GM12873 (cell line): ENCODE results near the gene C9orf78.

Experiments used
- TF ChIP-seq, protein P1 (sequence below): IDR thresholded peaks from 2 replicates; pipeline ENCODE4 v1.5.1; 2012; ENCODE audit warnings: low read depth, mild to moderate bottlenecking, moderate library complexity, low read length, control low read depth; ENCODE audit not compliant: insufficient read depth; ENCODE audit errors: missing control alignments

Gene C9orf78

GRCh38 chr9:129864991-129865647, 30.0 kb upstream of the C9orf78 start:
- TF ChIP-seq, protein P1, sequence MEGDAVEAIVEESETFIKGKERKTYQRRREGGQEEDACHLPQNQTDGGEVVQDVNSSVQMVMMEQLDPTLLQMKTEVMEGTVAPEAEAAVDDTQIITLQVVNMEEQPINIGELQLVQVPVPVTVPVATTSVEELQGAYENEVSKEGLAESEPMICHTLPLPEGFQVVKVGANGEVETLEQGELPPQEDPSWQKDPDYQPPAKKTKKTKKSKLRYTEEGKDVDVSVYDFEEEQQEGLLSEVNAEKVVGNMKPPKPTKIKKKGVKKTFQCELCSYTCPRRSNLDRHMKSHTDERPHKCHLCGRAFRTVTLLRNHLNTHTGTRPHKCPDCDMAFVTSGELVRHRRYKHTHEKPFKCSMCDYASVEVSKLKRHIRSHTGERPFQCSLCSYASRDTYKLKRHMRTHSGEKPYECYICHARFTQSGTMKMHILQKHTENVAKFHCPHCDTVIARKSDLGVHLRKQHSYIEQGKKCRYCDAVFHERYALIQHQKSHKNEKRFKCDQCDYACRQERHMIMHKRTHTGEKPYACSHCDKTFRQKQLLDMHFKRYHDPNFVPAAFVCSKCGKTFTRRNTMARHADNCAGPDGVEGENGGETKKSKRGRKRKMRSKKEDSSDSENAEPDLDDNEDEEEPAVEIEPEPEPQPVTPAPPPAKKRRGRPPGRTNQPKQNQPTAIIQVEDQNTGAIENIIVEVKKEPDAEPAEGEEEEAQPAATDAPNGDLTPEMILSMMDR = no peak

DNA sequence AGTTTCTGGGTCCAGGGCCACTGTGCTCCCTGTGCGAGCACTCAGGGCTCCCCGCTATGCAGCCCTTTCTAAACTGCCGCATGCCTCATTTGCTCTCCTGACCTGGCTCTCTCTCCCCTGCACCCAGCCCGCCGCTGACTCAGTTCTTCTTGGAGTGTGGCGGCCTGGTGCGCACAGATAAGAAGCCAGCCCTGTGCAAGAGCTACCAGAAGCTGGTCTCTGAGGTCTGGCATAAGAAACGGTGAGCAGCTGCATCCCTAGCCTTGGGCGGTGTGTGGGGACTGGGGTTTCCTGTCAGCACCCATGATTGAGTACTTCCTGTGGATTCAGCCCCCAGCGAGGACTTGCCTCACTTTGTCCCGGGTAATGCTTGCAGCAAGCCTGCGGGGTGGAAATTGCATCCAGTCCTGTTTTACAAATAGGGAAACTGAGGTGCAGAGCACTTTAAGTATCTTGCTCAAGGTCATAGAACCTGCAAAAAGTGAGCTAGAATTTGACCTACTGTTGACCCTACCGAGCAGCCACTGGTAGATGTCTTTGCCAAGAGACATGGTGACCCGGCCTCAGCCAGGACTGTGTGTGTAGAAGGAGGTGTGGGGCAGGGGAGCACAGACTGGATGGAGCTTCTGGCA, 28.1 kb upstream of the C9orf78 start:
- TF ChIP-seq, protein P1 = no peak

GRCh38 chr9:129861447-129861827, 26.4 kb upstream of the C9orf78 start:
- TF ChIP-seq, protein P1 = no peak

DNA sequence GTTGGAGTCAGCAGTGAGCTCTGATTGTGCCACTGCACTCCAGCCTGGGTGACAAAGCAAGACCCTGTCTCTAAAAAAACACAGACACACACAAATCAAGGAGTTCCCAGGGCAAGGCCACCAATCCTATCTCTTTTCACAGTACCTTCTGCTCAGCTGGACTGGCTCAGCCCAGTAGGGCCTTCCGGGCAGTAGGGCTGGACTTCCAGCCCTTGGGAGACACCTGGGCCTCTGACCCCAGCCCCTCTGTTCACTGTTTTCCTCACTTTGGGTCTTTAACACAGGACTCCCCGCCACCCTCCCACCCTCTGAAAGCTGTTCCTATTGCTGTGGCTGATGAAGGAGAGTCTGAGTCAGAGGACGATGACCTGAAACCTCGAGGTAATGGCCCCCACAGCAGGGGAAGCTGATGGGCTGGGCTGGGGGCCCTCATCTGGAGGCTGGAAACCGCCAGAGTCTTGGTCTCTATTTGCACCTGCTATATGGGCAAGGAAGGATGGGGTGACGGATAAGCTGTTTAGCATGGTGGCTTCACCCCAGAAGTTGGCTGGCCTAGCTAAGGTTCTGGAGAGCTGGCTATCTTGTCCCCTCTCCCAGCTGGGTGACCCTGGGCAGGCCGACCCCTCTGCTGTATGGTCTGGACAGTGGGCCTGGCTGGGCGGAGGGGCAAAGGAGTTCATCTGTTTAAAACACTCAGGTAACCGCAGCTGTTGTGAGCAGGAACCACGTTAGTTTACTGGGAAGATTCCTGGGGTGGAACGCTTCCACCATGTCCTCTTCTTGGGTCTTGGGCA, 25.8 kb upstream of the C9orf78 start:
- TF ChIP-seq, protein P1 = no peak

- TF ChIP-seq, protein P1 = no peak
Observed at GRCh38 chr9:129858167-129858962, 23.3 kb upstream of the C9orf78 start.

DNA sequence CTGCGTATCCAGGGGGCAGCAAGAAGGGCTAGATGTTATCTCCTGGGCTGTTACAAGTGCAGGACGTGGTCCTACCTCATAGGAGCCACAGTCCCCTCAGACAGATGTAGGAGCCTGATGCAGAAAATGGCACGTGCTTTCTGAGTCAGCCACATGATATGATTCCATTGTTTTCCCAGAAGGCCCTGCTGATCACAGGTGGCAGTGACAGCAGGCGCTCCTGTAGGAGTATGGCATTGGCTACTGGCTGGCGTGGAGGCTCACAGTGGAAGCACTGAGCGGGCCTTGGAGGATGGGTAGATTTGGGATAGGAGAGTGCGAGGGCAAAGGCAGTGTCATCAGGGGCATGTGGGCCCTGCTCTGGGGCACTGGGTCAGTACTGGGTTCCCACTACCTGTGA, 22.1 kb upstream of the C9orf78 start:
- TF ChIP-seq, protein P1 = no peak
